GM18508 (cell line): ENCODE data around the gene DCLK2.

Experiments
- ATAC-seq: cut with Tn5 transposase; IDR thresholded peaks from one replicate; pipeline ENCODE4 v1.9.1; 2021; ENCODE audit warnings: moderate number of reproducible peaks; ENCODE audit not compliant: insufficient read depth, unreplicated experiment

Gene DCLK2

DNA sequence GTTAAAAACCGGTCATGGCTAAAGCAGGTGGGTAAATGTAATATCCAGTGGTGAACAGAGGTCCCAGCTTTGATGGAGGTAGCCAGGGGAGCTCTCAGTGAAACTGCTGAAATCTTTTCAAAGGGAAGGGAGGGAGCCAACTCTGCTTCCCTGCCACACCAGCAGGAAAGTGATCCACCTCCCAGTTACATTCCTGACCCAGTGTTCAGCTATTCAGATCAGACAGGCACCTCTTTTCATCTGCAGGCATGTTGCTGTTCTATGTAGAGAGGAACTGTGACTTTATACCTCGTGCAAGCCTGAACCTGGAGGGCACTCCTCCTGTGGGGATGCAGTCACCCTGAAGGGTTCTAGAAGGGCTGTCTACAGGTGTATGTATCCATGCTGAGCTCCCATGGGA, 37.6 kb downstream of the DCLK2 start:
- ATAC-seq: no peak

DNA sequence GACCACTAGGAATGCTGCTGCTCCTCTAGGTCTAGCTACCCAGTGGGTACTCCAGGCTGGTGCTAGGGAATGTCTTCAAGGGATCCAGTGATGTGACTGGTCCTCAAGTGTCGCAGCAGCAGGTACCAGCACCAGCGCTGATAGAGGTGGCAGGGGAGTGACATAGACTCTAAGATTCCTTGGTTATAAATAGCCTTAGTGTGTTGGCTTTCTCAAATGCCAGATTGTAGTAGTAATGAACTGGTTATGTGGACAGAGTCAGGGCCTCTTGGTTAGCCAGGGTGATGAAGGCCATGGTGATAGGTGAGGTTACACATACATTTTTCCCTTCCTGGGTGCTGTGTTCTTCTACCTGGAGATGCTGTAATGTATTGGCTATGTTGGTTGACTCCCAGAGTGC, 38.3 kb downstream of the DCLK2 start:
- ATAC-seq: no peak

DNA sequence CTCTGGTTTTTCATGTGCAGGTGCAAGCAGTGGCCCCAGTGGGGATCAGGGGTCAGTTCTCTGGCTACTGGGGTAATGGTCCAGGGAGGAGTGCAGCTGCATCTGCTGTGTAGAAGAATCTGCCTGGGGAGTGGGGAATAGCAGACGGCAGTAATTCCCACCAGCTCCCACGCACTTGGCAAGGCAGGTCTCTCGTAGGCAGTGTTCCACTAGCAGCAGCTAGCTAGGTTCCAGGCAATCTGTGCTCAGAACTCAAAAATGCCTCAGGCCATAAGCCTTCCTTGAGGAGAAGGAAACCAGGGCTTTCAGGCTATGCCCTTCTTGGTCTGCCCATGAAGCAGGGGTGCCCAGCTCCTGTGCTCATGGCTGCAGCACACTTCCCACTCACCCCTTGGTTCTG, 38.8 kb downstream of the DCLK2 start:
- ATAC-seq: no peak

DNA sequence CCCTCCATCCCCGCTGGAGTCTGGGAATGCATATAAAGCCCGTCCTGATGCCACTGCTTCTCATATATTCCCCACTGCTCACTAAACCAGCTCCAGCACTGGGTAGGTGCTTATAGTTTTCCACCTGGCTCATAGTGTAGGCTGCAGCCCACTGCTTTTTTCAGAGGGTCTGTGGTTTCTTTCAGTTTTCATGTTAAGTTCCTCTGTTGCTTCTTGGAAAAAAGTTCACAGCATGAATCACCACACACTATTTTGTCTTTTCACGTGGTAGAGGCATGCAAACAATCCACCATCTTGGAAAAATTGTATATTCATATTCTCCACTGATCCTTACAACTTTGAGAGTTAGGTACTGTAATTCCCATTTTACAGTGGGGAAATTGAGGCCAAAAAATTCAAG, 39.4 kb downstream of the DCLK2 start:
- ATAC-seq: no peak

DNA sequence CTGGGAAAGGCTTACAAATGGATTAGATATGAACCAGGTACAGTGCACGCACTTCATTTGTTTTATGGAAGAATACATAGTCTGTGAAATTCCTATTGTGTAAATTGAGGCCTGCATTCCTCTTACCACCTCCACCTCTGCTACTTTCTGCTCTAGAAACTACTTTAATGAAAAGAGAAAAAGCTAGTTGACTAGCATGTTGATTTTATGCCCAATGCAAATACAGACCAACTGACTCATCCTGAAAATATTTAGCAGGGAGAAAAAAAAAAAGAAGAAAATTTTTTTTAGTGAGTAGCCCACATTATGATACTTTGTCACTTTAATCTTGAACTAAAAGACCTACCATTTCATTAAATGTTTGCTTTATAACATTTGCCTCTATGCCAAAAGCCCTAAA, 41.2 kb downstream of the DCLK2 start:
- ATAC-seq: no peak

DNA sequence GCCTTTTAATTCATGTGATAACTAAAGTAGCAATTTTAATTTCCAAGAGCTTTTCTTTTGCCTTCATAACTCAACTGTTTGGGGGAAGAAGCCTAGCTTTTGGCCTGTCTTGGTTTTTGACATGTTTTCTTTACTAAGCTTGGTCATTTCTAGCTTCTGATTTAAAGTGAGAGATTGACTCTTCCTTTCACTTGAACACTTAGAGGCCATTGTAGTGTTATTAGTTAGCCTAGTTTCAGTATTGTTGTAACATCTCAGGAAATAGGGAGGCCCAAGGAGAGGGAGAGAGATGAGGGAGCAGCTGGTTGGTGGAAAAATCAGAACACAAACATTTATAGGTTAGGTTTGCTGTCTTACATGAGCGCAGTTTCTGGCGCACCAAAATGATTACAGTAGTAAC, 44.8 kb downstream of the DCLK2 start:
- ATAC-seq: no peak

DNA sequence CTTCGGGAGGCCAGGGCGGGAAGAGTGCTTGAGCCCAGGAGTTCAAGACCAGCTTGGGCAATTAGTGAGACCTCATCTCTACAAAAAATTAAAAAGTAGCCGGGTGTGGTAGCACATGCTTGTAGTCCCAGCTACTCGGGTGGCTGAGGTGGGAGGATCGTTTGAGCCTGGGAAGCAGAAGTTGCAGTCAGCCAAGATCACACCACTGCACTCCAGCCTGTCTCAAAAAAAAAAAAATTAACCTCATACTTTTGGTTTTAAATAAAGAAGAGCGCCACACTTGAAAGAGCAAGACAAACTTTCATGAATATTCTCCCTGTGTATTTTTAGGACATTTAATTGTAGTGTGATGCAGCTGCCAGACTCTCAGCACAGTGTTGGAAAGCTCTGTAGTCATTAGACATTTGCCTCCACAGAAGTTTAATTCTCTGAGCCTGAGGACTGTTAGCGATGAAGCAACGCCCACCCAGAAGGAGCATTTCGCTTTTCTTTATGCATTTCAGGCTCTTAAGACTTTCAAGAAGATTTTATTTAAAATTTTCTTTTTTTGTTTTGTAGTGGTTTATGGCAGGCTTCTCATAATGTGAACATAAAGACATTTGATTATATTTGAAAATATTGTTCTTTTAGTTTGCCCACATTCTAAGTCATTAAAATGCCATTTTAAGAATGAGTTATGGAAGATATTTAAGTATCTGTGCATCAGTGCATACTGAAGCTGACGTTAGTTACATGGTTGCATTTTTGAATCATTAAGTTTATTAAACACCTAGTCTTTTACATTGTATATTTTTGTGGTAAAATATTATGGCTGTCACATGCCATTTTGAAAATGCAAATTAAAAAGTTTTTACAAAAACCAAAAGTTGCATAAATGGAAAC, 45.8 kb downstream of the DCLK2 start:
- no peak for ATAC-seq

DNA sequence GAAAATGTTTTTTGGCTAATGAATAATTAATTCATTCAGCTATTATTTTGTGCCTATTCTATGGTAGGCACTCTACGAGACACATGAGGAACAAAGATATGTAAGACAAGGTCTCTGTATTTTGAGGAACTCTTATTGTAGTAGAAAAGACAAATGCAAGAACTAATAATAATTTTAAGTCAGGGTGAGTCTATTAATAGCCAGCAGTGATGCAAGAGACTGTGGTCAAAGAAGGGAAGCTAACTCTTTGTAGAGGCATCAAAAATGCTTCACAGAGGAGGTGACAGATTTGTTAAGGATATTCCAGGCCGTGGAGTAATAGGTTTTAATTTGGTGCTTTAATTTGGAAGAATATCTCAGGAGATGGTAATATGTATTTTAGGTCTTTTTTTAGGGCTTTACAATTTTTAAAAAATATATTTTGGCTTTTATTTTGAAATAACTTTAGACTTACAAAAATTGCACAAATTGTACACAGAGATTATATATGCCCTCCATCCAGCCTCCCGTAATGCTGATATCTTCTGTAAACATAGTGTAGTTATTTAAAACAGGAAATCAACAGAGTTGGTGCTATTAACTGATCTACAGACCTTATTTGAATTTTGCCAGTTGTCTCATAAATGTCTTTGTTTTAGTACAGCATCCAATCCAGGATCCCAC, 48.1 kb downstream of the DCLK2 start:
- no peak for ATAC-seq

DNA sequence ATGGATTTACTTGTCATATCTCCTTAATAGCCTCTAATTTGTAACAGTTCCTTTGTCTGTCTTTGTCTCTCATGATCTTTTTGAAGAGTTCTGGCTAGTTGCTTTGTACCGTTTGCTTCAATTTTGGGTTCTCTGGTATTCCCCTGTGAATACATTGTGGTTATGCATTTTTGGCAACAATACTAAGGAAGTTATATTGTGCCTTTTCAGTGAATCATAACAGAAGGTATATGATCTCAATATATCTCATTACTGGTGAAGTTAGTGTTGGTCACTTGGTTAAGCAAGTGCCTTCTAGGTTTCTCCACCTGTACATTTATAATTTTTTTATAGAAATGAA, 48.6 kb downstream of the DCLK2 start:
- ATAC-seq: no peak

DNA sequence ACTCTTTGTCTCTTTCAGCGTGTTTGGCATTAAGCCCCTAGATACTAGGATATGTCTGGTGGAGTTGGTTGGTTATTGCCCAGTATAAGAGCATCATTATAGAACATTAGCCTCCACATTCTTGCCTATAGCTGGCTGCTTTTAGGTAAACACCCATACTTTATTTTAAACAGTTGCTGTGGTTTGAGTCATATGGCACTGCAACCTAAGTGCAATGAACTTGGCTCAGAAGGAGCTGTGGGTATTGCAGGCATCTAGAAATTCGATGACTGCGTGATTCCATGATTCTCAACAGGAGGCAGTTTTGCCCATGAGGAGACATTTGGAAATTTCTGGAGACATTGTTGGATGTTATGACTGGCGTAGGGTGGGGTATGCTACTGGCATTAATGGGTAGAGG, 49.5 kb downstream of the DCLK2 start:
- no peak for ATAC-seq

DNA sequence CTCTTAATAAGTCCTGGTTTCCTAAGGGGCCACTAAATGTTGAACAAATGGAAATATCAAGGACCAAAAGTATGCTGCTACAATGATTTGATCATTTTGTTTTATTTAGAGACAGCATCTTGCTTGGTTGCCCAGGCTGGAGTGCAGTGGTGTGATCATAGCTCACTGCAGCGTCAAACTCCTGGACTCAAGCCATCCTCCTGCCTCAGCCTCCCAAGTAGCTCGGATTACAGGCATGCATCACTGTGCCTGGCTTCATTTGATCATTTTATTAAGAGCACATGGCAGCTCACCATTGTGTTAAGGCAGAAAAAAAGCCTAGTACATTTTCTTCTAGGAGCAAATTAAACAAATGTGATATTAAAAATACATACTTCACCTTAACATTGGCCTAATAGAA, 52.7 kb downstream of the DCLK2 start:
- ATAC-seq: no peak

DNA sequence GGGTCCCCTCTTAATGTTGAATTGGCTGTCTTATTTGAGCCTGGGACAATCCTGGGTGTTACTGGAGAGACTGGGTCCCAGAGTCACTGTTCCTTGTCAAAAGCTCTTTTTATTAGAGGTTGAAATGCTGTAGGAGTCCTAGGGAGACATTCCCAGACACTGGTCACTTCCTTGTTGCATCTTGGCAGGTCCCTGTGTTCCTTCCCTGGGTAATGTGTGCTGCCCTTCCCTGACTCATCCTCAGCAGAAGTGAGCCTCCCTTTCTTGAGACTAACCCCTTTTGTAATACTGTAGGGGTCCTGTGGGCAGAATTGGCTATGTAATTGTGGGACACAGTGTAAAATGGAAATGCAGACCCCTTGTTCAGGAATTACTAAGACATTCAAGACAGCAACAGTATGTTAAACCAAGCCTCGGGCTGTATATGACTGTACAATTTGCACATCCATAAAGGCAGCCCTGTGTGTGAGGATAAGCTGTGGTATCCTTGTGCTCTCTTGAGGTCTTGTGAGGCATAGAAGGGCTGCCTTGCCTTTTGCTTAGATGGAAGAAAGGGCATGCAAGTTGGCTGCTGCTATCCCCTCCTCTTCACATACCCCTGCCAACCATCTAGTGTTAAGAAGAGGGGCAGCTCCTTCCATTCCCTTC, 53.5 kb downstream of the DCLK2 start:
- no peak for ATAC-seq

DNA sequence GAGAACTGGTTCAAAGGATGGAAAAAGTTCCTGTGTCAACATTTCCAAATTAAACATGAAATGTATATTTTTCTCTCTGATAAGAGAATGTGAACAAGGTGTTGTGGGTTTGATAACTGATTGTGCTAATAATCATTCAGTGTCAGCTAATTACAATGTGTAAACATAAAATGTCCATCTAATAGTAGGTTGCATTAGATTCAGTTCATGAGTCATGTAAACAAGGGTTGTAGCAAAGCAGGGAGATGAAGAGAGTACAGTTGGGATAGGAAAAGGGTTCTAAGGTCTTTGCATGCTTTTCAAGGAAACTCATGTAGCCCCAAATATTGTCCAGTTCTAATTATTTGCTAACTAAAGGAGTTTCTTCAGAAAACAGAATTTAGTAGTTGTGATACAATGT, 55.4 kb downstream of the DCLK2 start:
- no peak for ATAC-seq

DNA sequence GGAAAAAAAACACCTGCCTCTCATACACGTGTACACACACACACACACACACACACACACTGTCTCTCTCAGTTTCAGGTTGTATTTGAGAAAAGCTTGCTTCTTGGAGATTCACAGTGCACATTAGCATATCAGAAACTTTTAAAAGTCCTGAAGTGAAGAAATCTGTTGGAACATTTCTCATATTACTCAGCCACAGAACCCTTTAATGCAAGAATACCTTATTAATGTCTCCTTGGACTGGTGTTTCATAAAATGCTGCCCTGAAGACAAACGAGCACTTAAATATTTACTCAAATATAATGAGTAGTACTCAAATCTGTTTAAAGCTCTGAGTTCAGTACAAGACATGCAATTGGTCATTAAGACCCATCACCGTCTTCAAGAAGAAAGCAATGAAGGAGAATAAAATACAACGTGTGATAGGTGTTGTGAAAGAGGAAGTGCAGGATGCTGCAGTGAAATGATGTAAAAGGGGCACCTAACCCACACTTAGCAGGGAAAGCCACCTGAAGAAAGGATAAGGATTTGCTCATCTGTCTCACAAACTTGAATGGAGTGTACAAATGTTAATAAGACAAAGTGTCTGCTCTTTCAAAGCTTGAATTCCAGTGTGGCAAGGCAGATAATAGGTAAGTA, 57.0 kb downstream of the DCLK2 start:
- no peak for ATAC-seq

DNA sequence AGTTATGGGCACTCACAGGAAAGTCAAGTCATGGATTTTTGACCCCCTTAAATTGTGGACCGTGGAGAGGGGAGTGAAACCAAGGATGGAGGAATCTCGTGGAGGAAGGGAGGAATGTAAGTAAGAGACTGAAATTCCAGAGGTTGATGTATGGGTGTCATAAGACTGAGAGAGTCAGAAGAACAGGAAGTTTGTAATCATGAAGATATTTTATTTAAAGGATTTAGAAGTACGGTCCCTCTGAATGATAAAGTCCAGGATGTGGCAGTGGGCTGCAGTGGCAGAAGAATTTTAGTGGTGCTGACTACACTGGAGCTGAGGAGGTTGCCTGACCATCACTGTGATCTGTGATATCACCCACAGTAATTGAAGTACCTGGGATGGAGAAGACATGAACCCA, 57.8 kb downstream of the DCLK2 start:
- no peak for ATAC-seq

DNA sequence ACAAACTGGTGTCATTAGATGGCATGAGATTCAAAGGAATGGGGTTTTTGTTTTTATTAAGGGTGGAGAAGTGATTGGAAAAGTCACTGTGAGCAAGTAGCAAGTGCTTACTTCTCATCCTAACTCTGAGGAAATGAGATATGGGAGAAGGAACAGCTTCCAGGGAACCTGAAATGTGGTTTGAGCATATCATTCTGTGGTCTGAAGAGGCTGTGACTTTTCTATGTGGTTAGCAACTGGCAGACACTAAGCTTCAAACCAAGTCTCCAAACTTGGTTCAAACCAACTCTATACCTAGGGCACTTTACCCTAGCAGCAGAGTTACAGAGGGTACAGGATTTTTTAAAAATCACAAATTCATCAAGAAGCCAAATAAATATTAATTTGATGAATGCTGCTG, 58.2 kb downstream of the DCLK2 start:
- ATAC-seq: no peak

DNA sequence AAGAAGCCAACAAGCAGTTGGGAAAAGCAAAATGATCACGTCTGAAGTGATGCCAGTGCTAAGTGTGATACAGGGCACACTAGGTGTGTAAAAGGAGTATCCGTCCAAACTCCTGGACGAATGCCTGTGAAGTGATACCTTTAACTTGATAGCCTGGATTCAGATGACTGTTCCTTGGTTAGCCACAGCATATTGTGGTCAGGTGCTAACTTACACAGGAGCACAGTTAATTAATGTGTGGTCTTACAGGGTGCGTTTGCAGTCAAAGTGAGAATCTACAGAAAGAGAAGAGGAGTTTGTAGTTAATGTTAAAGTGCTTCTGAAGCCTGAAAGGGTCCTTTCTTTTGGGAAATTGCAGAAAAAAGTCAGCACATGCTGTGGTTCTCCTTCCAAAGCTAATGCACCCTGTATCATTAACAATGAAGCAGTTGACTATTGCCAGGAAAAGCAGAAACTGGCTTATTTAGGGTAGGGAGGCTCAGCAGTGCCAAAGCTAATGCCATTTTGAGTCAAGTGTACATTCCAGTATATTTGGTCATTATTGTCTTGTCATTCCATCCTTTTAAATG, 61.1 kb downstream of the DCLK2 start:
- ATAC-seq: no peak

DNA sequence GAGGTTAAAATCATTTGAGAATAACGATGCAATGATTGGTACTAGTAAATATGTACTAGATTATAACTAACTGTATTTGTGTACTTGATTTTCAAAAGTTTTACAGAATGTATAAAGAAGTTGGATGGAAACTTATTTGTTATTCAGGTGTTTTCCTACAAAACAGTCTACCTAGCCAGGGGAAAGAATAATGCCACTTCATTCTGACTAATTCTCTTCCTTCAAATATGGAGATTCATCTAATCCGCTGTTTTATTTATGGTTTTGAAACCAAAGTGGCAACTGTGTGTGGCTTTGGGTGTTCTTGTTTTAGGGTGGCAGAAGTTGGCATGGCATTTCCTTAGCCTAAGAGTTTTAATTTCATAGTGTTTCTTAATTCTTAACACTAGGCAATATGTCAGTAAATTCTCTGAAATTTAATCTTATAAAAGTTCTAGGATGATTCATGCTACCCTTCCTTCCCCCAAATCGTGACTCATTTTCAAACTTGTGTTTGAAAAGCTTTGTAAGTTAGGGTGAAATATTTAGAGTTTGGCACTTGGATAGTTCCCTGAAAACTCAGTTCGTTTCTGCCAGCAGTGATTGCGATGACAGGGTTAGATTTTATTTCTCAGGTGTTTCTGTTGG, 62.6 kb downstream of the DCLK2 start:
- no peak for ATAC-seq

DNA sequence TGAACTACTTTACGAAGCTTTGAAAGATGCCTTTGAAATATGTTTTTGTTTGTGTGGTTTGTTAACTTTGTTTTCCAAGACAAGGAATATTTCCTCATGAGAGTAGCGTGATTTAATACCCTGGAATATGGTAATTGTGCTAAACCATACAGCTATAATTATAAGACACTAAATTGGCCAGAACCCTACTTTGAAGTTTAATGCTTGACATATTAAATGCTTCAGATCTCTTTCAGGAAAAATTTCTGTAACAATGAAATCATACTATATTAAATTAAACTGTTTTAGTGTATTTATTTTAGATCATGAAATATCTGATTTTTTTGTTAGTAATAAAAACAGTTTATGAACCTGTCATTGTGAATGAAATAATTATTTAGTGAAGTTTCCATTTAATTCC, 63.5 kb downstream of the DCLK2 start:
- ATAC-seq: no peak

DNA sequence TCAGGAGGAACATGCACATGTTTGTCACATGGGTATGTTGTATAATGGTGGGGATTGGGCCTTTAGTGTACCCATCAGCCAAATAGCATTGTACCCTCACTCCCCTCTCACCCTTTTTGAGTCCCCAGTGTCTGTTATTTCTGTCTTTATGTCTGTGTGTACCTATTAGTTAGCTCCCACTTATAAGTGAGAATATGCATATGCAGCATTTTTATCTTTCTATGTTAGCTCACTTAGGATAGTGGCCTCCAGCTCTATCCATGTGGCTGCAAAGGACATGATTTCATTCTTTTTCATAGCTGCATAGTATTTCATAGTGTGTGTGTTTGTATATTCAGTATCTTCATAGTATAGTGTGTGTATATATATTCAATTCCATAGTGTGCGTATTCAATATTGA, 64.6 kb downstream of the DCLK2 start:
- no peak for ATAC-seq
